ENCODE results near the gene SMIM8. TPM values are rescaled to one million over a fixed set of nuclear protein-coding genes. Genes with fewer than 3 reads are reported as not detected.

SMIM8 gene
- total RNA-seq, 1 experiment from 2014 or later: 6.6 TPM

DNA sequence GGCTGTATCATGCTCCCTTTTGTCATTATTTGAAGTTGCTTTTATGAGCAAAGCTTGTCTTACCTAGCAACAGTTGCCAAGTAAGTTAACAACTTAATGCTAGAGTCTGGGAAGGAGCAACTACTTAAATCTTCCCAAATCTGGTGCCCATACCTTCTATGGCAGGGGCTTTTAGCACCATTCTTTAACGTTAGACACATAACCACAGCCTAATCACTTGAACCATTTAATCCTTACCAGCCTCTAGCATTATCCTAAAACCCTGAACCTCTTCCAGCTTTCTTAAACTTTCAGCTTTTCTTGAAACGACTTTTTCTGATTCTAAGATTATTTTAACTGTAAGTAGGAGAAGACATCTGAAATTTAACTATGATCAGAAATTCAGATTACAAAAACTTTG lies 22.3 kb downstream of the SMIM8 start, which contains the start of gene C6orf163:
Gene C6orf163, plus strand, starts transcription at position 83 of the 400 bp plus-strand sequence. Its CDS starts 287 bp downstream, at position 370.
- no peak within 1 kb of the TSS for H3K27ac ChIP-seq (ENCODE audit: insufficient read length, low read depth, low read length)
- H3K23me2 ChIP-seq (ENCODE audit: insufficient read length, low read depth, low read length, poor library complexity, severe bottlenecking): no peaks in the 10 kb centered on the region
- H2AK5ac ChIP-seq (ENCODE audit: insufficient read length, low read length): no peak within 1 kb of the TSS
- no peaks in the 10 kb centered on the region for H3K9me3 Mint-ChIP-seq
- H3K4me2 ChIP-seq (ENCODE audit: insufficient read depth, insufficient read length, low read length): no peak within 1 kb of the TSS
- H3T11ph ChIP-seq (ENCODE audit: low read length): no peak within 1 kb of the TSS
- H2BK15ac ChIP-seq (ENCODE audit: low read depth, low read length): no peak within 1 kb of the TSS
- no peaks in the 10 kb centered on the region for H3K27me3 Mint-ChIP-seq (ENCODE audit: low read depth)
- H4K8ac ChIP-seq (replicated peaks; ENCODE audit: insufficient read length, low read depth, low read length): no peak within 1 kb of the TSS
- DNase-seq: no peak
- no peak within 1 kb of the TSS for H3K9ac ChIP-seq (ENCODE audit: extremely low read depth, insufficient read length, low read length)
- no peak within 1 kb of the TSS for H2BK120ac ChIP-seq (ENCODE audit: low read depth, low read length, poor library complexity, severe bottlenecking)
- H2BK12ac ChIP-seq (ENCODE audit: insufficient read length, low read depth, low read length): no peak within 1 kb of the TSS
- H3K4ac ChIP-seq (ENCODE audit: low read depth, low read length): no peak within 1 kb of the TSS
- no peak within 1 kb of the TSS for H4K91ac ChIP-seq (ENCODE audit: insufficient read length, low read depth, low read length)
- H3K23ac ChIP-seq (ENCODE audit: insufficient read length, low read depth, low read length): no peak within 1 kb of the TSS
- H3K14ac ChIP-seq (ENCODE audit: insufficient read depth, low read length): no peak within 1 kb of the TSS
- no peaks in the 10 kb centered on the region for H3K4me1 ChIP-seq (ENCODE audit: insufficient read depth, low read length)
- H3K27me3 ChIP-seq (ENCODE audit: insufficient read depth, low read length): no peaks in the 10 kb centered on the region
- no peak within 1 kb of the TSS for H4K5ac ChIP-seq (ENCODE audit: insufficient read length, low read depth, low read length)
- no peak within 1 kb of the TSS for H3K4me3 Mint-ChIP-seq
- H4K20me1 ChIP-seq (ENCODE audit: control insufficient read depth, insufficient read depth, insufficient read length): no peaks in the 10 kb centered on the region
- no peaks in the 10 kb centered on the region for H3K9me3 ChIP-seq (ENCODE audit: control insufficient read depth, low read depth, low read length)
- TF ChIP-seq, protein P1, sequence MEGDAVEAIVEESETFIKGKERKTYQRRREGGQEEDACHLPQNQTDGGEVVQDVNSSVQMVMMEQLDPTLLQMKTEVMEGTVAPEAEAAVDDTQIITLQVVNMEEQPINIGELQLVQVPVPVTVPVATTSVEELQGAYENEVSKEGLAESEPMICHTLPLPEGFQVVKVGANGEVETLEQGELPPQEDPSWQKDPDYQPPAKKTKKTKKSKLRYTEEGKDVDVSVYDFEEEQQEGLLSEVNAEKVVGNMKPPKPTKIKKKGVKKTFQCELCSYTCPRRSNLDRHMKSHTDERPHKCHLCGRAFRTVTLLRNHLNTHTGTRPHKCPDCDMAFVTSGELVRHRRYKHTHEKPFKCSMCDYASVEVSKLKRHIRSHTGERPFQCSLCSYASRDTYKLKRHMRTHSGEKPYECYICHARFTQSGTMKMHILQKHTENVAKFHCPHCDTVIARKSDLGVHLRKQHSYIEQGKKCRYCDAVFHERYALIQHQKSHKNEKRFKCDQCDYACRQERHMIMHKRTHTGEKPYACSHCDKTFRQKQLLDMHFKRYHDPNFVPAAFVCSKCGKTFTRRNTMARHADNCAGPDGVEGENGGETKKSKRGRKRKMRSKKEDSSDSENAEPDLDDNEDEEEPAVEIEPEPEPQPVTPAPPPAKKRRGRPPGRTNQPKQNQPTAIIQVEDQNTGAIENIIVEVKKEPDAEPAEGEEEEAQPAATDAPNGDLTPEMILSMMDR (conservative IDR thresholded peaks at IDR 0.05): no peak
- no peaks in the 10 kb centered on the region for H3K79me1 ChIP-seq (ENCODE audit: insufficient read depth, low read depth, low read length, poor library complexity, severe bottlenecking)
- no peak within 1 kb of the TSS for H3K18ac ChIP-seq (ENCODE audit: insufficient read length, low read depth, low read length)
- H3K36me3 Mint-ChIP-seq (ENCODE audit: insufficient read depth in 1 of 3, low read depth in 3 of 3): no peaks in the 10 kb centered on the region; a peak in 1 of 7 replicates
- H3K4me1 Mint-ChIP-seq: no peaks in the 10 kb centered on the region
- no peak within 1 kb of the TSS for H2BK20ac ChIP-seq (ENCODE audit: low read depth, low read length, poor library complexity, severe bottlenecking)
- H2BK5ac ChIP-seq (ENCODE audit: insufficient read length, low read length): no peak within 1 kb of the TSS
- no CpG with 5 or more reads among the region's 2 CpGs for WGBS (ENCODE audit: extremely low coverage, insufficient read length, low lambda C conversion rate)
- no peaks in the 10 kb centered on the region for H3K79me2 ChIP-seq (ENCODE audit: insufficient read depth, low read length)
- no peak within 1 kb of the TSS for H3K27ac Mint-ChIP-seq
- no peak within 1 kb of the TSS for H2AFZ ChIP-seq (ENCODE audit: low read length)
- no peak within 1 kb of the TSS for H3K56ac ChIP-seq (ENCODE audit: insufficient read length, low read depth, low read length)

Measured in H9 (cell line).